ENCODE data around the gene ZFP69.
A peak's percentile ranks its signal among the peaks of the same experiment; 100 is the strongest.

ZFP69 gene

DNA sequence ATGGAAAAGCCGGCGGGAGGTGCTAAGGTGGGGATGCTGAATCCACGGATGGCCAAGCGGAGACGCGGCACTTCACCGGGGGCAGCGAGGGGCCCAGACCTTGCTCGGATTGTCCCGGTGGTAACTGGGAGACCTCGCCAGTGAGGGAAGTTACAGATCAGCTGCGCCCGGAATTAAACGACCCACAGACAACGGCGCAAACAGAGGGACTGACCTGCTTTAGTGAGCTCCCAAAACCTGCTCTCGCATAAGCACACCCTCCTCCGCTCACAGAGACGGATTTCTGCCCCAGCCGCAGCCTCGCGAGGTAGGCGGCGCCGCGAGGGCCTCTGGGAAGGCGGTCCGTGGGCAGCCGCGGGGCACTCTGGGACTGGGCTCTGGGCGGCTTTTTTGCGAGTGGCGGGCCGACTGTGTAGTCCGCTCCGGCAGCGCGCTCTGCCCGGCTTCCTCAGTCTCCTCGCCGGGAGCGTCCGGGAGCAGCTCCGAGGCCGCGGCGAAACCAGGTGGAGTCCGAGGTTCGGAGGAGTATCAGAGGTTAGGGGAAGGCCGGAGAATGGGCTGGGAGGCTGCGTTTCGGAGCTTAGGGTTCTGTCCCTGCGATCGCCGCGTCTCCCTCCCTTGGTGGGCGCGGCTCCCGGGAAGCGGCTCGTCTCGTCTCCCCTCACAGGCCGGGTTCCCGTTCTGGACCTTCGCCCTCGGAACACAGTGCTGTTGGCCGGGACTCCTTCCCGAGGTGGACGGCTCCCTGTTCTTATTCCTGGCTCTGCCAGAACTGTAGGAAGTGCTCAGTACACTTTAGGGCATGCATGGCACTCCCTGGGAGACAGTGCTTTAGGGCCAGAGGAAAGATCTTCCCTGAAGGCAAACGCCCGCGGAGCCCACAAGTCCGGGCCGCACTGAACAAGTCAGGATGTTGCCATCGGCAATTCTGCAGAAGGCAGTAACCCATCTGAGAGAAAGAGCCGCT, 31.6 kb downstream of the ZFP69 start, which contains the start of gene EXO5:
EXO5 (plus strand) TSS at position 393 of the 967 bp plus-strand sequence. CDS start 5,778 bp downstream, outside the sequence.
- peak; percentile 90 for DNase-seq (ENCODE audit: low spot score)

DNA sequence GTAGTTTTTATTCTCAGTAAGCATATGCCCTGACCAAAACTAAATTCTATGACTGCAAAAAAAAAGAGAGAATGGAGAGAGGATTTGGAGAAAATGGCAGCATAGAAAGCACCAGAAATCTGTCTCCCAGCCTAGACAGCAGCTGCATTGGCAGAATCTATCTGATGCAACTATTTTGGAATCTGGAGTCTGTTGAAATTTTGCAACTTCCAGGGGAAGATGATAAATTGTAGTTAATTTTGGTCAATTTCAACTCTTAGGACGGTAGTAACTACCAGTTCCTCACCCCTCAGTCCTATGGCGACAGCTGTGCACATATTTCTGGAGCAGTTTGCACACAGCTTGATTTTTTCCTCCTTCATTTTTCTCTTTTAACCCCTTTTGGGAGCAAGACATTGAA, 42.4 kb downstream of the ZFP69 start:
- DNase-seq (ENCODE audit: low spot score), result no peak

DNA sequence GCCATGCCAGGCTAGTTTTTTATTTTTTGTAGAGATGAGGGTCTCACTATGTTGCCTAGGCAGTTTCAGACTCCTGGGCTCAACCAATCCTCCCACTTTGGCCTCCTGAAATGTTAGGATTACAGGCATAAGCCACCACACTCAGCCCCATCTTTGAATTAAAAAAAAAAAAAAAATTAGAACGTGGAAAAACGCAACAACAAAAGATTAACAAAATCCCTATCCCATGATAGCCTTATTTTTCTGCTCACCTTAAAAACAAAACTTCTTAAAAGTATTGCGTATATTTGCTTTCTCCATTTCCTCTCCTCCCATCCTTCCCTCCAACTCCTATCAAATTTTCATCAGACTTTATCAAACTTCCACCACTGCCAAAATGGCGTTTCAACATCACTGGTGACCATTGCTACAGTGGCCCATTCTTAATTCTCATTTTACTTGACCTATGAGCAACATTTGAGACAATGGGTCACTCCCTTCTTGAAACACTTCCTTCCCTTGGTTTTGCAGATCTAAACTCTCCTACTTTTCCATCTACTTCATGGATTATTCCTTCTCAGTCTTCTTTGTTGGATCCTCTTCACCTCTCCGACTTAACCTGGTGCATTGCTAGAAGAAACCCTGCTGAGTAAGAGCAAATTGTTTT, 53.8 kb downstream of the ZFP69 start:
- DNase-seq (ENCODE audit: low spot score), result peak; percentile 31

DNA sequence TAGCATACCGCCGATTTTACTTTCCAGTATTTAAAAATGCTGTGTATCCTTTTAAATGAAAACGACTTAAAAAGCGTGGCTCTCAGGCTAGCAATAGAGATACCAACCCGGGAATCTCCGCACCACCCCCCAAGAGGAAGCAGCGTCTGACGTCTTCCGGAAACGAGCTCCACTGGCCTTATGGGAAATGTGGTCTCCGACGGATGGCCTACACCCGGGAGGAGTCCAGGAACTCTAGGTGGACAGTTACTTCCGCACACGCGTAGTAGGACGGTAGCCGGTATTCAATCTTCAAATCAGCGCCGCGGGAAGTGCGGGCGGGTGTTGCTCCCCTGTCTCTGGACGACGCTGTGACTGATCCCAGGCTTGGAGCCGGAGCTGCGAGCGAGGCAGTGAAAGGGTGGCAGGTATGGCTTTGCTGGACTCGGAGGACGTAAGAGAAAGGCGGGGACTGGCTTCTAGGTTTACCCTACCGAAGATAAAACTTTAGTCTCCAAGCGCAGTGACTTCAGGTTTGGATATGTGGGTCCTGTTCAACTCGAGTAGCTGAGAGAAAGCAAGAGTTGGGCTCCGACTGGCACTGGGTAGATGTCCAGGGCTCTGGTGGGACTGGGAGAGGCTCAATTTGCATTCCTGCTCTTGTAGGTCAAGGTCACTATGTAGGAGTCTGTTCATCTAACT, 54.4 kb downstream of the ZFP69 start, which contains the start of gene ZNF684:
ZNF684 (plus strand) TSS at position 257 of the 681 bp plus-strand sequence. CDS start 1,530 bp downstream, outside the sequence.
- DNase-seq (ENCODE audit: low spot score), result peak; percentile 96

DNA sequence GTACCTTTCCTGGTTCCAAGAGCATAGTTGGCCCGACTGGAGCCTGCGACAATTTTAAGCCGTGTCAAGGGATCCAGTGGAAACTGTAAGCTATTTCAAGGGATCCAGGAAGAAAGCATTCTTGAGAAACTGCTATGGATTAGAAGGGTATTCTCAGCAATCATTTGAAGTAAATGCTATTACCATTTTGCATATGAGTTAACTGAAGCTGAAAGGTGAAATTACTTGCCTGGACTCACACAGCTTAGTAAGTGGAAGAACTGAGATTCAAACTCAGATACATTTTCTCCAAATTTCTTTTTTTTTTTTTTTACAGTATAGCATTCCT, 54.9 kb downstream of the ZFP69 start:
- no peak for DNase-seq (ENCODE audit: low spot score)

DNA sequence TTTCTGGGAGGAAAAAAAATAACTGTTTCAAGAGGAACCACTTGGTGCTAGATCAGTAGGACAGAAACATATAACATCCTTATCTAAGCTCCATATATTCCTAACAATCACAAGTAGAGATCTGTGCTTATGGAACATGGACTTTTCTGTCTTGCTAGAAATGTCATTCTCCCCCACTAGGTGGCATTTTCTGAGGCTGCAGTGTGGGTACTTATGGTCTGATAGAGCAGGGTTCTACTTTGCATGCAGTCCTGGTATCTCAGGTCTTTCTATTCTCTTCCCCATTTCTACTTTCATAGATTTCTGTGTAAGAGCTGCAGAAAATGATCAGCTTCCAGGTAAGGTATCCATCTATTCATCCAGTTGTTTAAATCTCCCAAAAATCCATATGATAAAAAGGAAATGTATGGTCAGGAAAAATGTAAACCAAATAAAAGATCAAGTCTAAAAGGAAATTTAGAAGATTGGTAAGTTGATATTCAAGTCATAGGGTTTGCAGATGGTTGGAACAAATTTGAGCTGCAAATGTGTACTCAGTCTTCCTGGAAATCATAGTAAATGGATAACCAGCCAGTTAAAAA, 55.8 kb downstream of the ZFP69 start:
- peak; percentile 70 for DNase-seq (ENCODE audit: low spot score)

DNA sequence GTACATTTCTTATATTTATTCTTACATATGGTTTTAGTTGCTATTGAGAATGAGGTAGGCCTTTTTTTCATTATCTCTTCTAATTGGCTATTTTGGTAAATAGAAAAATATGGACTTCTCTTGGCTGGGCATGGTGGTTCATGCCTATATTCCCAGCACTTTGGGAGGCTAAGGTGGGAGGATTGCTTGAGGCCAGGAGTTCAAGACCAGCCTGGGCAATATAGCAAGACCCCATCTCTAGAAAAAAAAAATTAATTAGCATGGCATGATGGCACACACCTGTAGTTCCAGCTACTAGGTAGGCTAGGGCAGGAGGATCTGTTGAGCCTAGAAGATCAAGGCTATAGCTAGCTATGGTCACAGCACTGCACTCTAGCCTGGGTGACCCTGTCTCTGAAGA, 57.5 kb downstream of the ZFP69 start:
- DNase-seq (ENCODE audit: low spot score), result no peak

DNA sequence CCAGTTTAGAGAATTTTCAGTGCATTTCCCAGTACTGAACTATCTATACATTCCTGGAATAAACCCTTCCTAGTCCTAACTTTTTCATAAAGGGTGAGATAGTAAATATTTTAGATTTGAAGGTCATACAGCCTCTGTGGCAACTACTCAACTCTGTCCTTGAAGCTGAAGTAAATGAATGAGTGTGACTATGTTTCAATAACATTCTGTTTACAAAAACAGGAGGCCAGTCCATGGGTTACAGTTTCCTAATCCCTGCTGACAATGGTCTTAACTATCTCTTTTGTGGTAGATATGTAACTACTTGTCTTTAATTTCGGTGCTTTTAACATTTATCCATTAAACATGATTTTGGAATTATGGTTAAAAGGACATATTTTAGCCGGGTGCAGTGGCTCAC, 58.6 kb downstream of the ZFP69 start:
- no peak for DNase-seq (ENCODE audit: low spot score)

DNA sequence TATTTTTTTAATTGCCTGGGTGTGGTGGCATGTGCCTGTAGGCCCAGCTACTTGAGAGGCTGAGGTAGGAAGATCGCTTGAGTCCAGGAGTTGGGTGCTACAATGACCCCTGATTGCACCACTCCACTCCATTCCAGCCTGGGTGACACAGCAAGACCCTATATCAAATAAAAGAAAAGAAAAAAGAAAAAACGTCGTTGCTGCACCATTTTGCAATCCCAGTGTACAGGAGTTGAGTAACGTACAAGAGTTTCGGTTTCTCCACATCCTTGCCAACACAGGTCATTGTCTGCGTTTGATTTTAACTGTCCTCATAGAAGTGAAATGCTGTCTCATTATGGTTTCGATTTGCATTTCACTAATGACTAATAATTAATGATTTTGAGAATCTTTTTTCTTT, 62.2 kb downstream of the ZFP69 start:
- DNase-seq (ENCODE audit: low spot score), result no peak

Measured in GM03348 (cell line).